Measurements from ENCODE around the gene HM13. TPM values are rescaled to one million over a fixed set of nuclear protein-coding genes. Genes with fewer than 3 reads are reported as not detected.

HM13 gene
- total and polyA plus RNA-seq, 2 donors (not counting 1 experiment from before 2014, with no cell fraction given): 73.2 to 85.1 TPM

- Histone ChIP-seq H3K79me2 (ENCODE audit: control insufficient read depth, insufficient read depth, low read length) (no peaks in the 10 kb centered on the region), H3K27ac (ENCODE audit: low read length in 2 of 2) (no peak overlapping the region), H2AFZ (ENCODE audit: insufficient read depth, low read depth, low read length, poor library complexity, severe bottlenecking) (no peak overlapping the region), H4K20me1 (ENCODE audit: control insufficient read depth, insufficient read depth, low read length, poor library complexity, severe bottlenecking) (no peaks in the 10 kb centered on the region), H3K36me3 (replicated peaks in 1 of 2; ENCODE audit: control extremely low read depth in 1 of 2, control insufficient read depth in 1 of 2, extremely low read depth in 1 of 2, insufficient read depth in 2 of 2, low read length in 1 of 2) (no peaks in the 10 kb centered on the region), H3K9ac (ENCODE audit: low read length) (no peak overlapping the region), H3K27me3 (replicated peaks in 1 of 4; ENCODE audit: control extremely low read depth in 1 of 4, control insufficient read depth in 3 of 4, insufficient read depth in 4 of 4, low read length in 3 of 4) (no peaks in the 10 kb centered on the region), H3K9me3 (ENCODE audit: control extremely low read depth in 1 of 3, control insufficient read depth in 2 of 3, insufficient read depth in 1 of 3, low read length in 2 of 3) (peaks cover 0 to 2% (median 0%) of the 10 kb centered on the region in 3 donors), H3K4me2 (replicated peaks; ENCODE audit: low read depth, low read length, poor library complexity, severe bottlenecking) (no peak overlapping the region), H3K4me1 (ENCODE audit: control insufficient read depth in 2 of 2, insufficient read depth in 2 of 2, low read length in 2 of 2) (peaks cover 3 to 6% of the 10 kb centered on the region in 2 donors), H3K4me3 (ENCODE audit: control extremely low read depth in 1 of 5, extremely low read depth in 1 of 5, insufficient read depth in 1 of 5, low read depth in 2 of 5, low read length in 4 of 5) (no peak overlapping the region)
- WGBS (ENCODE audit: insufficient coverage): 95% methylated on average over 43 of the region's 43 CpGs
- ChIA-PET POLR2A (interaction anchor here (0.6 to 0.7 kb wide), 2 partner anchors 26 to 56 kb away, joined by 3 to 10 read pairs; no protein-coding TSS in a partner anchor), CTCF (interaction anchor here (0.9 to 2.3 kb wide), 4 partner anchors 10 to 34 kb away, joined by 4 to 13 read pairs (median 7); no protein-coding TSS in a partner anchor)
- no peak for DNase-seq
- Mint-ChIP-seq H3K9me3 (ENCODE audit: insufficient read depth) (no peaks in the 10 kb centered on the region), H3K4me1 (peaks cover 6% of the 10 kb centered on the region), H3K27me3 (peaks cover 6% of the 10 kb centered on the region), H3K27ac (no peak overlapping the region), H3K4me3 (no peak overlapping the region)
- ATAC-seq (ENCODE audit: low read depth): no peak
- TF ChIP-seq EZH2 (IDR thresholded peaks at IDR 0.05; ENCODE audit: borderline replicate concordance, insufficient read depth, low read depth, low read length, poor library complexity, severe bottlenecking) (no peak), CTCF (IDR thresholded peaks at IDR 0.05) (no peak)
- intact Hi-C loops (cut with micrococcal nuclease): no loop called here
Observed at GRCh38 chr20:31578448-31579138, 64.4 kb downstream of the HM13 start.

DNA sequence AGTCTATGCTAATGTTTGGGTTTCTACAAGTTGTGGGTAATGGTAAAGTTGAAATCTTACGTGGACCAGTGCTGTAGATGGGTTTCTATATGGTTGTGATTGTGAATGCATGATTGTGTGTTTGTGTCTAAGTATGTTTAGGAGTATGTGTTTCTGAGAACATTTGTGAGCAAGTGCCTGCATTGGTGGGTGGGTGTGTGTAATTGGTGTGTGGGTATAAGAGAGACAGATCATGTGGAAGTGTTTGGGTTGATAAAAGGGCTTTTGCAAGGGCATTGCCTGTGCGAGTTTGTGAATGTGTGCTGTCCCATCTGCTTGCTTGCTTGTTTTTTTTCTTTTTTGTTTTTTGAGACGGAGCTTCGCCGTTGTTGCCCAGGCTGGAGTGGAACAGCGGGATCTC, 65.0 kb downstream of the HM13 start:
- ChIA-PET CTCF (interaction anchor here (1.8 kb wide), 1 partner anchor 33 kb away, joined by 4 read pairs; no protein-coding TSS in a partner anchor), POLR2A (no interaction called here)
- 92% methylated on average over 6 of the region's 6 CpGs for WGBS (ENCODE audit: insufficient coverage)
- H3K36me3 ChIP-seq (replicated peaks in 1 of 2; ENCODE audit: control extremely low read depth in 1 of 2, control insufficient read depth in 1 of 2, extremely low read depth in 1 of 2, insufficient read depth in 2 of 2, low read length in 1 of 2): no peaks in the 10 kb centered on the region
- intact Hi-C loops (cut with micrococcal nuclease): no loop called here
- H3K4me3 ChIP-seq (ENCODE audit: control extremely low read depth in 1 of 5, extremely low read depth in 1 of 5, insufficient read depth in 1 of 5, low read depth in 2 of 5, low read length in 4 of 5): no peak overlapping the region
- peaks cover 0 to 2% (median 0%) of the 10 kb centered on the region in 3 donors for H3K9me3 ChIP-seq (ENCODE audit: control extremely low read depth in 1 of 3, control insufficient read depth in 2 of 3, insufficient read depth in 1 of 3, low read length in 2 of 3)
- no peak overlapping the region for H3K4me2 ChIP-seq (replicated peaks; ENCODE audit: low read depth, low read length, poor library complexity, severe bottlenecking)
- peaks cover 8% of the 10 kb centered on the region for H3K27me3 Mint-ChIP-seq
- TF ChIP-seq CTCF (IDR thresholded peaks at IDR 0.05) (no peak), EZH2 (IDR thresholded peaks at IDR 0.05; ENCODE audit: borderline replicate concordance, insufficient read depth, low read depth, low read length, poor library complexity, severe bottlenecking) (no peak)
- H3K27ac Mint-ChIP-seq: no peak overlapping the region
- no peaks in the 10 kb centered on the region for H3K4me1 Mint-ChIP-seq
- ATAC-seq (ENCODE audit: low read depth): no peak
- H4K20me1 ChIP-seq (ENCODE audit: control insufficient read depth, insufficient read depth, low read length, poor library complexity, severe bottlenecking): no peaks in the 10 kb centered on the region
- H3K79me2 ChIP-seq (ENCODE audit: control insufficient read depth, insufficient read depth, low read length): no peaks in the 10 kb centered on the region
- H3K9me3 Mint-ChIP-seq (ENCODE audit: insufficient read depth): no peaks in the 10 kb centered on the region
- H3K4me3 Mint-ChIP-seq: no peak overlapping the region
- no peaks in the 10 kb centered on the region for H3K4me1 ChIP-seq (ENCODE audit: control insufficient read depth in 2 of 2, insufficient read depth in 2 of 2, low read length in 2 of 2)
- H3K27me3 ChIP-seq (replicated peaks in 1 of 4; ENCODE audit: control extremely low read depth in 1 of 4, control insufficient read depth in 3 of 4, insufficient read depth in 4 of 4, low read length in 3 of 4): peaks cover 0 to 3% (median 0%) of the 10 kb centered on the region in 4 experiments
- no peak overlapping the region for H3K9ac ChIP-seq (ENCODE audit: low read length)
- no peak overlapping the region for H2AFZ ChIP-seq (ENCODE audit: insufficient read depth, low read depth, low read length, poor library complexity, severe bottlenecking)
- no peak for DNase-seq
- H3K27ac ChIP-seq (ENCODE audit: low read length in 2 of 2): no peak overlapping the region
